DOHH2 (cell line): ENCODE measurements around the gene C20orf144.

Experiments
- H3F3A ChIP-seq: fragments of 200-600 bp; sonication (generic), shearing (Covaris generic); 2 replicates; pipeline ENCODE4 v1.6.0; 2016; ENCODE audit warnings: antibody characterized with exemption, mild to moderate bottlenecking; ENCODE audit not compliant: control insufficient read depth, insufficient read depth
- H3K27ac ChIP-seq: fragments of 200-600 bp; sonication (generic); 2 replicates; pipeline ENCODE4 v1.5.1; 2014; ENCODE audit warnings: low read depth, mild to moderate bottlenecking, low read length, moderate library complexity
- H3K27me3 ChIP-seq: fragments of 200-600 bp; sonication (generic); 2 replicates; pipeline ENCODE4 v1.6.1; 2014; ENCODE audit warnings: mild to moderate bottlenecking, low read length, mixed read lengths; ENCODE audit not compliant: control insufficient read depth
- H3K36me3 ChIP-seq: fragments of 200-600 bp; sonication (generic); 2 replicates; pipeline ENCODE4 v1.6.1; 2014; ENCODE audit warnings: mild to moderate bottlenecking, low read length, moderate library complexity, mixed read lengths; ENCODE audit not compliant: control insufficient read depth
- H3K4me1 ChIP-seq: fragments of 200-600 bp; sonication (generic); 2 replicates; pipeline ENCODE4 v1.6.1; 2014; ENCODE audit warnings: mild to moderate bottlenecking, low read length, mixed read lengths; ENCODE audit not compliant: control insufficient read depth
- H3K4me2 ChIP-seq: fragments of 200-600 bp; sonication (generic); 2 replicates; pipeline ENCODE4 v1.6.0; 2014; ENCODE audit warnings: mild to moderate bottlenecking, low read length, moderate library complexity
- H3K4me3 ChIP-seq: fragments of 200-600 bp; sonication (generic); 2 replicates; pipeline ENCODE4 v1.5.1; 2014; ENCODE audit warnings: mild to moderate bottlenecking, low read length, mixed read lengths
- H3K79me2 ChIP-seq: fragments of 200-600 bp; sonication (generic); 2 replicates; pipeline ENCODE4 v1.6.1; 2014; ENCODE audit warnings: mild to moderate bottlenecking, low read length, mixed read lengths; ENCODE audit not compliant: control insufficient read depth
- H3K9me2 ChIP-seq: fragments of 200-600 bp; sonication (generic); replicated peaks from 2 replicates; pipeline ENCODE4 v1.6.1; 2014; ENCODE audit warnings: mild to moderate bottlenecking, low read length, mixed read lengths; ENCODE audit not compliant: control insufficient read depth
- H3K9me3 ChIP-seq: fragments of 200-600 bp; sonication (generic); 2 replicates; pipeline ENCODE4 v1.6.1; 2014; ENCODE audit warnings: antibody characterized with exemption, low read length, mixed read lengths; ENCODE audit not compliant: control insufficient read depth, insufficient read depth
- H4K20me1 ChIP-seq: fragments of 200-600 bp; sonication (generic); 2 replicates; pipeline ENCODE4 v1.6.0; 2014; ENCODE audit warnings: low read depth, mild to moderate bottlenecking, antibody characterized with exemption, low read length, moderate library complexity; ENCODE audit not compliant: control insufficient read depth, insufficient read depth
- EZH2phosphoT487 ChIP-seq: fragments of 200-600 bp; sonication (generic); IDR thresholded peaks from 2 replicates; pipeline ENCODE4 v1.6.1; 2017; ENCODE audit warnings: borderline replicate concordance, mild to moderate bottlenecking, antibody characterized with exemption, low read length, moderate library complexity, mixed read lengths
- TF ChIP-seq, protein P1 (sequence below): fragments of 200-600 bp; sonication (generic); IDR thresholded peaks from one replicate; pipeline ENCODE4 v1.5.1; 2014; ENCODE audit warnings: antibody characterized with exemption, mild to moderate bottlenecking, low read depth, low read length; ENCODE audit not compliant: poor library complexity, severe bottlenecking

C20orf144 gene

DNA sequence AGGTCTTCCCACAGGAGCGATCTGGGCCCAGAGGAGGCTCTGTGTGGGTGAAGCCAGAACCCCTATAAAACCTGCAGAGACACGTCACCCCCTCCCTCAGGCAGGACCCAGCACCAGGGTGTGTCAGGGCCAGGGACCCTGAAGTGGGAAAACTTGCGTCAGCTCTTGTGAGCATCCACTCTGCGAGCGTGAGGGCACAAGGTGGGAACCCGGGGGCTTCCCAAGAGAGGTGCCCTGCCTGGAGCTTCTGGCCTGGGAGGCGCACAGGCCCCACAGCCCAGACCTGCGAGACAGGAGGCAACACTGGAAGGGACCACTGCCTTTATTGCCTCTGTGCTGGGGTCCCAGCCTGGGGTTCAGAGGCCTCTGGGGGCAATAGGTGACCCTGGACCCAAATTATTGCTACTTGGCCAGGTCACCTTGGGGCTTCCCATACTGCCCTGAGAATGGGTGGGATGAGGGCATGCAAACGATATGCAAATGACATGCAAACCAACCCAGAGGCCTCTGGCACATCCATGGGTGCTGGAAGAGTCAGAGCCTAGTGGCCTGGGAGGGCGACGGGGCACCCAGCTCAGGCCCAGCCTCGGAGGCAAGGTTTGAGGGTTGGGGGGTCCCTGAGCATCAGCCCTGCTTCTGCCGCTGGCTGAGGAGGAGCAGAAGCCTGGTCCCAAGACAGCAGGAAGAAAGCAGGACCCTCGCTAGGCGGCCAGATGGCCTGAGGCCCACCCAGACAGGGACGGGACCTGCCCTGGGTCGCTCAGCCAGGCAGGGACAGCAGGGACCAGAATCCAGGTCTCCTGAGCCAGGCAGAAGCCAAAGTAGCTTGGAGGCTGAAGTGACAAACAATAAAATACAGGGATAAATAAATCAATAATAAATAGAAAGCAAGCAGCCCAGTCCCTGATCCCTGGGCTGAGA is 5.1 kb upstream of the C20orf144 start:
- Histone ChIP-seq H3K27ac (no peak overlapping the region), H3K4me3 (no peak overlapping the region), H3K9me3 (no peaks in the 10 kb centered on the region), H3K9me2 (no peaks in the 10 kb centered on the region), H3K27me3 (peaks cover 3% of the 10 kb centered on the region; the same call in 1 of the 2 replicates), H3K36me3 (no peaks in the 10 kb centered on the region; the same call in 1 of the 2 replicates), H3K4me2 (no peak overlapping the region), H3F3A (no peaks in the 10 kb centered on the region; the same call in 1 of the 2 replicates), H4K20me1 (no peaks in the 10 kb centered on the region), H3K79me2 (no peaks in the 10 kb centered on the region), H3K4me1 (no peaks in the 10 kb centered on the region)
- TF ChIP-seq, protein P1, sequence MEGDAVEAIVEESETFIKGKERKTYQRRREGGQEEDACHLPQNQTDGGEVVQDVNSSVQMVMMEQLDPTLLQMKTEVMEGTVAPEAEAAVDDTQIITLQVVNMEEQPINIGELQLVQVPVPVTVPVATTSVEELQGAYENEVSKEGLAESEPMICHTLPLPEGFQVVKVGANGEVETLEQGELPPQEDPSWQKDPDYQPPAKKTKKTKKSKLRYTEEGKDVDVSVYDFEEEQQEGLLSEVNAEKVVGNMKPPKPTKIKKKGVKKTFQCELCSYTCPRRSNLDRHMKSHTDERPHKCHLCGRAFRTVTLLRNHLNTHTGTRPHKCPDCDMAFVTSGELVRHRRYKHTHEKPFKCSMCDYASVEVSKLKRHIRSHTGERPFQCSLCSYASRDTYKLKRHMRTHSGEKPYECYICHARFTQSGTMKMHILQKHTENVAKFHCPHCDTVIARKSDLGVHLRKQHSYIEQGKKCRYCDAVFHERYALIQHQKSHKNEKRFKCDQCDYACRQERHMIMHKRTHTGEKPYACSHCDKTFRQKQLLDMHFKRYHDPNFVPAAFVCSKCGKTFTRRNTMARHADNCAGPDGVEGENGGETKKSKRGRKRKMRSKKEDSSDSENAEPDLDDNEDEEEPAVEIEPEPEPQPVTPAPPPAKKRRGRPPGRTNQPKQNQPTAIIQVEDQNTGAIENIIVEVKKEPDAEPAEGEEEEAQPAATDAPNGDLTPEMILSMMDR = no peak
- no peak for TF ChIP-seq EZH2phosphoT487

DNA sequence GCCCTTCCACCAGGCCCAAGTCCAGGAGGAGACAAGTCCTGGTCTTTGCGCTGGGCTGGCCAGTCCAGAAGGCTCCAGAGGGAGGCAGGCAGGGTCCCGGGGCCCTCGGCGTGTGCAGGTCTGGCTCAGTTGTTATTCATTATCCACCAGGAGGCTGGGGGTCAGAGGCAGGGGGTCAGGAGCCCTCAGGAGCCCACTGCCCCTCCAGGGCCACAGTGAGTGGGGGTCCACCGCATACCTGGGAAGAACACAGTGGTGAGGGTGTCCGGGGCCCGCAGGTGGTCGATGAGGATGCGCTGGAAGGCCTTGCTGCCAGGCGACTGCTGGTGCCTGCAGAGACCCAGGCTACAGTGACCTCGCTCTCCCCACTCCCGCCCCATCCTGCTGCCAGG is 4.4 kb upstream of the C20orf144 start:
- Histone ChIP-seq H3K9me2 (no peaks in the 10 kb centered on the region), H3F3A (no peaks in the 10 kb centered on the region; the same call in 1 of the 2 replicates), H4K20me1 (no peaks in the 10 kb centered on the region), H3K4me2 (no peak overlapping the region), H3K79me2 (no peaks in the 10 kb centered on the region), H3K27ac (no peak overlapping the region), H3K36me3 (no peaks in the 10 kb centered on the region; the same call in 1 of the 2 replicates), H3K27me3 (peaks cover 3% of the 10 kb centered on the region; the same call in 1 of the 2 replicates), H3K4me1 (peaks cover 3% of the 10 kb centered on the region), H3K9me3 (no peaks in the 10 kb centered on the region), H3K4me3 (no peak overlapping the region)
- no peak for TF ChIP-seq EZH2phosphoT487
- TF ChIP-seq, protein P1 = no peak

DNA sequence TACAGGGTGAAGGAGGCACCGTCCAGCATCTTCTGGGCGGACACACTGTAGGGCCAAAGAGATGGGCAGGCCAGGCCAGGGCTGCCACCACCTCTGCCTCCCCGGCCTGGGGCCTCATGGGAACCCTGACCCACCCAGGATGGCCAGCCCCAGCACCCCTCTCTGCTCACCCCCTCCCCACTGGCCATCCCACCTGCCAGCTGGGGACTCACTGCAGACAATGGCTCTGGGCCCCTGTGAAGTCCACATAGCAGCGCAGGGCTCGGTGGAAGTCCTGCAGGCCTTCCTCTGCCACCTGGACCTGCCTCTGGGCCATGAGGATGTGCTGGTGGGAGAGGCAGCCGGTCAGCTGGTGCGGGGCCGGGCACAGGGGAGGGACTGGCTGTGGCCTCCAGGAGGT is 3.6 kb upstream of the C20orf144 start:
- H4K20me1 ChIP-seq = no peaks in the 10 kb centered on the region
- peaks cover 10% of the 10 kb centered on the region for H3K4me1 ChIP-seq
- H3K27ac ChIP-seq = no peak overlapping the region
- no peaks in the 10 kb centered on the region for H3K9me2 ChIP-seq
- no peaks in the 10 kb centered on the region; the same call in 1 of the 2 replicates for H3F3A ChIP-seq
- TF ChIP-seq, protein P1 = no peak
- no peak for TF ChIP-seq EZH2phosphoT487
- no peaks in the 10 kb centered on the region for H3K79me2 ChIP-seq
- no peak overlapping the region for H3K4me2 ChIP-seq
- H3K36me3 ChIP-seq = no peaks in the 10 kb centered on the region; the same call in 1 of the 2 replicates
- no peaks in the 10 kb centered on the region for H3K9me3 ChIP-seq
- no peaks in the 10 kb centered on the region for H3K27me3 ChIP-seq
- H3K4me3 ChIP-seq = no peak overlapping the region
